Measurements from ENCODE around the gene TULP3. TPM values are rescaled to one million over a fixed set of nuclear protein-coding genes. Genes with fewer than 3 reads are reported as not detected.

Gene TULP3
- total and polyA plus RNA-seq, 10 donors: 3.5 to 15.7 (median 12.8) TPM

GRCh38 chr12:2857576-2857975, 33.1 kb upstream of the TULP3 start:
- no peak for TF ChIP-seq POLR2A (IDR thresholded peaks at IDR 0.05)
- no peak for TF ChIP-seq CTCF (IDR thresholded peaks at IDR 0.05 in 8 of 11, conservative IDR thresholded peaks at IDR 0.05 in 3 of 11)
- TF ChIP-seq POLR2AphosphoS5 (IDR thresholded peaks at IDR 0.05): no peak
- intact Hi-C loops (cut with DNase I; ENCODE audit: low total_unique reads): no loop called here
- WGBS, 5 donors: 93 to 99% (median 97%) methylated on average over 7 of the region's 7 CpGs

GRCh38 chr12:2858334-2858733, 32.4 kb upstream of the TULP3 start:
- Histone ChIP-seq H3K4me3 (no peak overlapping the region), H3K27ac (peak overlapping the region in 6 of 8 donors; percentile 36 to 67 (median 58)), H3K9me3 (no peaks in the 10 kb centered on the region), H3K27me3 (replicated peaks in 1 of 7) (no peaks in the 10 kb centered on the region), H3K36me3 (peaks cover 0 to 75% (median 13%) of the 10 kb centered on the region in 6 donors), H3K4me1 (peaks cover 0 to 5% (median 0%) of the 10 kb centered on the region in 6 donors)
- WGBS, 5 donors: 70 to 92% (median 86%) methylated on average over 2 of the region's 2 CpGs
- DNase-seq: no peak
- intact Hi-C loops (cut with DNase I; ENCODE audit: low total_unique reads): no loop called here
- TF ChIP-seq POLR2AphosphoS5 (IDR thresholded peaks at IDR 0.05) (no peak), POLR2A (IDR thresholded peaks at IDR 0.05) (no peak), CTCF (IDR thresholded peaks at IDR 0.05 in 8 of 11, conservative IDR thresholded peaks at IDR 0.05 in 3 of 11) (no peak)

More at GRCh38 chr12:2857576-2857975, 33.1 kb upstream of the TULP3 start:
- DNase-seq: peak; percentile 22
- Histone ChIP-seq H3K36me3 (peaks cover 0 to 68% (median 13%) of the 10 kb centered on the region in 6 donors), H3K4me3 (no peak overlapping the region), H3K27me3 (replicated peaks in 1 of 7) (no peaks in the 10 kb centered on the region), H3K4me1 (peaks cover 0 to 5% (median 0%) of the 10 kb centered on the region in 6 donors), H3K9me3 (no peaks in the 10 kb centered on the region), H3K27ac (no peak overlapping the region)

- TF ChIP-seq POLR2AphosphoS5 (IDR thresholded peaks at IDR 0.05) (peak in 1 of 3 donors; percentile 34), CTCF (IDR thresholded peaks at IDR 0.05 in 8 of 11, conservative IDR thresholded peaks at IDR 0.05 in 3 of 11) (no peak)
- 77 to 90% (median 79%) methylated on average over 11 to 12 of the region's 12 CpGs for WGBS, 5 donors
- Histone ChIP-seq H3K9me3 (no peaks in the 10 kb centered on the region), H3K36me3 (peaks cover 0 to 82% (median 13%) of the 10 kb centered on the region in 6 donors), H3K4me1 (no peaks in the 10 kb centered on the region), H3K4me3 (no peak overlapping the region), H3K27me3 (replicated peaks in 1 of 7) (no peaks in the 10 kb centered on the region), H3K27ac (peak overlapping the region in 7 of 8 donors; percentile 31 to 67 (median 57))
- DNase-seq: peak; percentile 68
- intact Hi-C loops (cut with DNase I; ENCODE audit: low total_unique reads): no loop called here
Measured at GRCh38 chr12:2858944-2859421, 31.7 kb upstream of the TULP3 start.

- Histone ChIP-seq H3K36me3 (peaks cover 0 to 91% (median 13%) of the 10 kb centered on the region in 6 donors), H3K27me3 (replicated peaks in 1 of 7) (no peaks in the 10 kb centered on the region), H3K9me3 (no peaks in the 10 kb centered on the region), H3K4me3 (no peak overlapping the region), H3K27ac (peak overlapping the region in 1 of 8 donors; percentile 67), H3K4me1 (no peaks in the 10 kb centered on the region)
- TF ChIP-seq POLR2AphosphoS5 (IDR thresholded peaks at IDR 0.05) (no peak), CTCF (IDR thresholded peaks at IDR 0.05 in 8 of 11, conservative IDR thresholded peaks at IDR 0.05 in 3 of 11) (no peak), POLR2A (IDR thresholded peaks at IDR 0.05) (no peak)
- no peak for DNase-seq
- intact Hi-C loops (cut with DNase I; ENCODE audit: low total_unique reads): no loop called here
Measured at GRCh38 chr12:2860170-2860569, 30.5 kb upstream of the TULP3 start.

All from spleen (tissue), 11 donors.